ENCODE results near the gene SLC39A11. TPM values are rescaled to one million over a fixed set of nuclear protein-coding genes. Genes with fewer than 3 reads are reported as not detected.

The SLC39A11 gene
- total RNA-seq, 1 experiment from 2014 or later: 18.9 TPM

- ATAC-seq: no peak
These were observed 220.1 kb downstream of the SLC39A11 start for GRCh38 chr17:72872396-72872795.

GRCh38 chr17:72870367-72870985 is 222.0 kb downstream of the SLC39A11 start:
- ATAC-seq: no peak
- Mint-ChIP-seq H3K27ac (no peak overlapping the region; the same call in 1 of the 2 replicates), H3K4me3 (no peak overlapping the region), H3K4me1 (no peaks in the 10 kb centered on the region), H3K9me3 (peaks cover 19% of the 10 kb centered on the region), H3K27me3 (ENCODE audit: low read depth) (peaks cover under 1% of the 10 kb centered on the region; the same call in 1 of the 2 replicates), H3K36me3 (peaks cover 15% of the 10 kb centered on the region)
- CTCF ChIA-PET: interaction anchor here (1.2 kb wide), 1 partner anchor 295 kb away, joined by 3 read pairs; the partner anchor contains the start of gene SSTR2
- POLR2A ChIA-PET: no interaction called here
- no peak for DNase-seq (ENCODE audit: low spot score)
- TF ChIP-seq PREB (CRISPR knock-in tag; IDR thresholded peaks at IDR 0.05; ENCODE audit: borderline replicate concordance) (no peak), CREB1 (CRISPR knock-in tag; IDR thresholded peaks at IDR 0.05) (no peak), ZNF219 (CRISPR knock-in tag; IDR thresholded peaks at IDR 0.05; ENCODE audit: borderline replicate concordance) (no peak), EMX1 (CRISPR knock-in tag; IDR thresholded peaks at IDR 0.05) (no peak), USF1 (CRISPR knock-in tag; IDR thresholded peaks at IDR 0.05) (no peak), CTCF (IDR thresholded peaks at IDR 0.05) (no peak)

More at GRCh38 chr17:72872396-72872795, 220.1 kb downstream of the SLC39A11 start:
- Mint-ChIP-seq H3K36me3 (peaks cover 14% of the 10 kb centered on the region), H3K27me3 (ENCODE audit: low read depth) (peaks cover 2% of the 10 kb centered on the region; the same call in 1 of the 2 replicates), H3K4me1 (no peaks in the 10 kb centered on the region), H3K9me3 (peaks cover 19% of the 10 kb centered on the region), H3K27ac (no peak overlapping the region), H3K4me3 (no peak overlapping the region)
- CTCF ChIA-PET: no interaction called here
- no peak for DNase-seq (ENCODE audit: low spot score)
- TF ChIP-seq E2F4 (CRISPR knock-in tag; IDR thresholded peaks at IDR 0.05; ENCODE audit: borderline replicate concordance, low read depth) (no peak), CREB1 (CRISPR knock-in tag; IDR thresholded peaks at IDR 0.05) (no peak), RORB (CRISPR knock-in tag; IDR thresholded peaks at IDR 0.05) (no peak), SMAD4 (CRISPR knock-in tag; IDR thresholded peaks at IDR 0.05) (no peak), ESRRA (CRISPR knock-in tag; IDR thresholded peaks at IDR 0.05; ENCODE audit: borderline replicate concordance) (no peak), TCF7 (CRISPR knock-in tag; IDR thresholded peaks at IDR 0.05; ENCODE audit: low read depth) (no peak), E2F1 (CRISPR knock-in tag; IDR thresholded peaks at IDR 0.05) (no peak), TP53 (CRISPR knock-in tag; IDR thresholded peaks at IDR 0.05) (no peak), ZNF671 (CRISPR knock-in tag; IDR thresholded peaks at IDR 0.05) (no peak), FOXP1 (CRISPR knock-in tag; IDR thresholded peaks at IDR 0.05; ENCODE audit: borderline replicate concordance) (no peak), HMGA2 (CRISPR knock-in tag; IDR thresholded peaks at IDR 0.05) (no peak), MLX (CRISPR knock-in tag; IDR thresholded peaks at IDR 0.05) (no peak), JUN (CRISPR knock-in tag; IDR thresholded peaks at IDR 0.05) (no peak), ERG (CRISPR knock-in tag; IDR thresholded peaks at IDR 0.05) (no peak), FOXJ3 (CRISPR knock-in tag; IDR thresholded peaks at IDR 0.05; ENCODE audit: borderline replicate concordance) (no peak), ZBTB21 (CRISPR knock-in tag; IDR thresholded peaks at IDR 0.05; ENCODE audit: borderline replicate concordance) (no peak), CTCF (IDR thresholded peaks at IDR 0.05) (no peak)
- POLR2A ChIA-PET: no interaction called here
